GM19099 (cell line): Measurements from ENCODE around the gene CSHL1.
A peak's percentile ranks its signal among the peaks of the same experiment; 100 is the strongest.
"Not testable (repeated sequence)": the region's sequence is repeated elsewhere in the genome, so short reads cannot be mapped to it uniquely, and the experiment has no call there.

Source experiments
- POLR2A ChIP-seq: IDR thresholded peaks from 3 replicates; pipeline ENCODE4 v1.6.1; 2011; ENCODE audit warnings: low read depth; ENCODE audit not compliant: insufficient read length; ENCODE audit errors: extremely low read depth

The CSHL1 gene

GRCh38 chr17:63931981-63932561 is 21.0 kb upstream of the CSHL1 start, which contains the start of gene CD79B:
Gene CD79B, minus strand, starts transcription at chr17:63932331. Its CDS starts 70 bp downstream, at chr17:63932261.
- TF ChIP-seq POLR2A = peak; percentile 94

GRCh38 chr17:63930951-63931575 is 20.0 kb upstream of the CSHL1 start:
- TF ChIP-seq POLR2A = peak; percentile 24

GRCh38 chr17:63929860-63930766 is 19.1 kb upstream of the CSHL1 start:
- TF ChIP-seq POLR2A = no peak

DNA sequence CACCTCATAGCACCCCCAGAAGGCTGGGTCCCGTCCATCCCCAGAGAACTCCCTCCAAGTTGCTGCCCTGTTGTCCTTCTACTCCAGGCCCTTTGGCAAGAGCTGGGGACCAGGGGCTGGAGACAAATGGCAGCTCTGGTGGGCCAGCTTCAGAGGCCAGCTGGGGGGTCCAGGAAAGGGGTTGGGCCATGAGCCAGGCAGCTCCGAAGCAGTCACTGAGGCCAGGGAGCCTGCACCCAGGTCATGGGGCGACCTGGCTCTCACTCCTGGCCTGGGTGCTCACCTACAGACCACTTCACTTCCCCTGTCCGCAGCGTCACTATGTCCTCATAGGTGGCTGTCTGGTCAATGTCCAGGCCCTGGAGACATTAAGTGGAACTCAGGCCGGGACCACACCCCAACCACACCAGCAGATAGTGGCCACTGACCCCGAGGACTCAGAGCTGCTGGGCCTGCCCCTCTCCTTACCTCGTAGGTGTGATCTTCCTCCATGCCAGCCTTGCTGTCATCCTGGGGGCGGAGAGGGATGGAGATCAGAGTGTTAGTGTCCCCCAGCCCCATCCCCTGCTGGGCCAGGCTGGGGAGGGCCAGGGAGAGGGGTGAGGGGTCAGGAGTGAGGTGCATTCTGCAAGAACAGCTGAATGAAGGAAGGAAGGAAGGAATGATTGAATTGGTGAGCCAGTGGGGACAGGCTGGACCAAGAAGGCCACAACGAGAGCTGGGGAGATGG is 18.1 kb upstream of the CSHL1 start:
- TF ChIP-seq POLR2A = no peak

DNA sequence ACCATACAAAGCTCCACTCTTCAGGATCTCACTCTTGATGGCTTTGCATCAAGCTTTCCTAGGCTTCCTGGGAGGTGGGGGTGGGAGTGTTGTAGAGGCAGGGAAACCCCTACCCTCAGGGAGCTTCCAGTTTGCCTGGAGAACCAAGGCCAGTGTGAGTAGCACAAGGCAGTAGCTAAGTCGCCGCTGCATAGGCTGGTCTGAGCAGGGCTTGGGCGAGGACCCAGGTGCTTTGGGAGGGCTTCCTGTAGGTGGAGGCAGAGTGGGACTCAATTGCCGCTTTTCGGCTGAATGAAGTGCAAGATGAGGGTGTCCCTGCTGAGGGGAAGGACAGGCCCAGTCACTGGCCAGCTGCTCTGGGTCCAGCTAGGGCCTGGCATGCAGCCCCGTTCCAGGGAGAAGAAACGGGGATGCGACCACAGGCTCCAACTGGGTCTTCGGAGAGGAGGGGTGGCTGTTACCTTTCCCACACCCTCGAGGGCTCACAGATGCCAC is 17.2 kb upstream of the CSHL1 start:
- no peak for TF ChIP-seq POLR2A

DNA sequence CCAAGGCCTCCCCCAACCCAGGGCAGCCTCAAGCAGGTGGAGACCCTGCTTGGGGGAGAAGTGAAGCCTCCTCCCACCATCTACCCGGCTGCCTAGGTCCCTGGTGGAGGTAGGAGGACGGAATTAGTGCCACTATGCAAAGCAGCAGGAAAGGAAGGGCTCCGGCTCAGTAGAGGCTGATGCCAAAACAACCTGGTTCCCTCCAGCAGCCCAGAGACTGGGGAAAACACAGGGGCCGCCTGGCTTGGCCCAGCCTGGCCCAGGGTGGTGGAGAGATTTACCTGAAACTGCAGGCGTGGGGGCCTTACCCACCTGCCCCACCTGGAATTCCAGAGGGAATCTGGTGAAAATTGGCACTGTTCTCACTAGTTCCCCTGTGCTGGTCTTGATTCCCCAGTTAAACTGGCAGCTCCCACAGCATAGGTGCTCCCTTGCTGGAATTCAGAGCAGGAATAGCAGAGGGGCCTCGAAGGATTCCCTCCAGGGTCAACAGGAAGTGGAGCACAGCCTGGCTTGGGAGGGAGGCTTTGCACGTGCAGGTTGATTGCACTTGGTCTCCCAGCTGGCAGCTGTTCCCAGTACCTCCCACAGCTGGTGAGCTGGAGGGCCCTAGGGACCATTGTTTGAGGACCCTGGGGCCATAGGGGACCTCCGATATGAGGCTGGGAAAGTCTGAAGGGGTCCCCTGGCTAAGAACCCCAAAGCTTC is 16.6 kb upstream of the CSHL1 start:
- no peak for TF ChIP-seq POLR2A

DNA sequence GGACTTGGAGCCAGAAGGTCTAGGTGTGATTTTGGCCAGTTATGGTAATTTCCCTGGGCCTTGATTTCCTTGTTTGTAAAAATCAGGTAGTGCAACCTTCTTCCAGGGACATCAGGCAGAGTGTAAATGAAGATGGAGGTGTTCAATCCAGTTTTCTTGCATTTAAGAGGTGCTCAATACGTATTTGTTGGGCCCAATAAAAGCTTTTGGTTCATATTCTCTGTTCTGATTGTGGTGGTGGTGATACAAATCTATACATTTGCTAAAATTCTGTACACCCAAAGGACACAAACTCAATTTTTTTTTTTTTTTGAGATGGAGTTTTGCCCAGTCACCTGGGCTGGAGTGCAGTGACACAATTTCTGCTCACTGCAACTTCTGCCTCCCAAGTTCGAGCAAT is 15.1 kb upstream of the CSHL1 start:
- no peak for TF ChIP-seq POLR2A

DNA sequence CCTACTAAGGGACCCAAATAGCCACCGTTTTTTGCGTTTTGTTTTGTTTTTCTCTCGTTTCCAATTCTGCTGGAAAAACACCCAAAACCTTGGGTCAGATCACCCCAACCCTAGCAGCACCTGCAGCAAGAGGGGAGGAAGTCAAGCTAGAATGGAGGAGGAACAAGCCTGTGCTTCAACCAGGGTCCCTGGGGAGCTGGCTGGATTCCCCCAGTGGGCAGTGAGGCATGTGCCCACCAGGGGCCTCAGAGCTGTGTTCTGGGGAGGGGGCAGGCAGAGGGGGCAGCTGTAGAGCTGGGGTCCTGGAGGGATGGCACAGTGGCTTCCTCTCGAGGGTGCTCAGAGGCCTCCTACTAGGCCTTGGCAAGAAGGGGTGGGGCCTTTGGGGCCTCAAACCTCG is 14.6 kb upstream of the CSHL1 start:
- TF ChIP-seq POLR2A = peak; percentile 27

DNA sequence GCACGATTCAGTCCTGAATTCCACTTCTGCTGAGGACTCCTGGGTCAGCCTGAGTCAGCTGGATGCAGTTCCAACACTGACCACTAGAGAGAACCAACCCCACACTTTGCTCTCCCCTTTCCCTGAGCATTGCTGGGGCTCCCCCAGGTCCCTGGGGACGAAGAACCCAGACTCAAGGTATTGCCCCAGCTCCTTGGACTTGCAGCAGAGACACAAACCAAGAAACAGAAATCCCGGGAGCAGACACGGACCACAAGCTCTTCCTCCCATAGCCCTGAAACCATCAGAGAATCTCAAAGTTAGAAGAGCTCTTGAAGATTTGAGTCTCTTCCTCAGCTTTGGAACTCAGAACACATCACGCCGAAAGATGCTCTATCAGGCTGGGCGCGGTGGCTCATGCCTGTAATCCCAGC is 8.3 kb upstream of the CSHL1 start:
- TF ChIP-seq POLR2A = no peak

GRCh38 chr17:63918789-63919305 is 7.8 kb upstream of the CSHL1 start, which contains the start of gene GH1:
Gene GH1, minus strand, starts transcription at chr17:63918839. Its CDS starts 63 bp downstream, at chr17:63918776.
- not testable (repeated sequence) for TF ChIP-seq POLR2A

DNA sequence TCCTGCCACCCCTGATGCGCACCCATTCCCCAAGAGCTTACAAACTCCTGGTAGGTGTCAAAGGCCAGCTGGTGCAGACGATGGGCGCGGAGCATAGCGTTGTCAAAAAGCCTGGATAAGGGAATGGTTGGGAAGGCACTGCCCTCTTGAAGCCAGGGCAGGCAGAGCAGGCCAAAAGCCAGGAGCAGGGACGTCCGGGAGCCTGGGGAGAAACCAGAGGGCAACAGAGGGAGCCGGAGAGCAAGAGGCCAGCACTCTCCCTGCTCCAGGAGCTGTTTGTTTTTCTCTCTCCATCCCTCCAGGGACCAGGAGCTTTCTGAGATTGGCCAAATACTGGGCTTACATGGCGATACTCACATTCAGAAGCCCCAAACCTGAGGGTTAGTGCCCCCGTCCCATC is 7.2 kb upstream of the CSHL1 start:
- no peak for TF ChIP-seq POLR2A

DNA sequence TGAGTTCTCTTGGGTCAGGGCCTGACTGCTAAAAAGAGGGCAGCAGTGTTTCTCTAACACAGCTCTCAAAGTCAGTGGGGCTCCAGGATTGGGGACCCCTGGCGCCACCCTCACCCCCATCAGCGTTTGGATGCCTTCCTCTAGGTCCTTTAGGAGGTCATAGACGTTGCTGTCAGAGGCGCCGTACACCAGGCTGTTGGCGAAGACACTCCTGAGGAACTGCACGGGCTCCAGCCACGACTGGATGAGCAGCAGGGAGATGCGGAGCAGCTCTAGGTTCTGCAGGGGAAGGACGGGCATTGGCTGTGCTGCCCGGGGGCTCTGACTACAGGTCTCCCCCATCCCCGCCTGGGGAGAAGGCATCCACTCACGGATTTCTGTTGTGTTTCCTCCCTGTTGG is 6.6 kb upstream of the CSHL1 start:
- TF ChIP-seq POLR2A = no peak

DNA sequence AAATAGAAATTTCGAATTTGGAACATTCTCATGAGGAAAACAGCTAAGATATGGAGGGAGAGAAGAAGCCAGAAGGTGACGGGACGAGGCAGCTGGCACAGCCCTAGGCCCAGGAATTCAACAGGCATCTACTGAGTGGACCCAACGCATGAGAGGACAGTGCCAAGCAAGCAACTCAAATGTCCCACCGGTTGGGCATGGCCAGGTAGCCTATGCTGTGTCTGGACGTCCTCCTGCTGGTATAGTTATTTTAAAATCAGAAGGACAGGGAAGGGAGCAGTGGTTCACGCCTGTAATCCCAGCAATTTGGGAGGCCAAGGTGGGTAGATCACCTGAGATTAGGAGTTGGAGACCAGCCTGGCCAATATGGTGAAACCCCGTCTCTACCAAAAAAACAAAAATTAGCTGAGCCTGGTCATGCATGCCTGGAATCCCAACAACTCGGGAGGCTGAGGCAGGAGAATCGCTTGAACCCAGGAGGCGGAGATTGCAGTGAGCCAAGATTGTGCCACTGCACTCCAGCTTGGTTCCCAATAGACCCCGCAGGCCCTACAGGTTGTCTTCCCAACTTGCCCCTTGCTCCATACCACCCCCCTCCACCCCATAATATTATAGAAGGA is 5.6 kb upstream of the CSHL1 start:
- TF ChIP-seq POLR2A = no peak

DNA sequence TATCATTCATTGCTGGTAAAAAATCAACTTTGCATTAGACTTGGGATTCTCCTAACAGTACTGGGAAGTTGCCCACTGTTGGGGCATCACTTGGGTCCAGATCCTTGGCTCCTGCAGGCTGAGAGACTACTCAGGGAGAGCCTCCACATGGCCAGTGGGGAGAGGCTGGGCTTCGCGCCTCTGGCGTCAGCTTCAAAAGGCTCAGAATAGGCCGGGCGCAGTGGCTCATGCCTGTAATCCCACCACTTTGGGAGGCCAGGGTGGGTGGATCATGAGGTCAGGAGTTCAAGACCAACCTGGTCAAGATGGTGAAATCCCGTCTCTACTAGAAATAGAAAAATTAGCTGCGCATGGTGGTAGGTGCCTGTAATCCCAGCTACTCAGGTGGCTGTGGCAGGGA is 3.4 kb upstream of the CSHL1 start:
- TF ChIP-seq POLR2A = no peak

DNA sequence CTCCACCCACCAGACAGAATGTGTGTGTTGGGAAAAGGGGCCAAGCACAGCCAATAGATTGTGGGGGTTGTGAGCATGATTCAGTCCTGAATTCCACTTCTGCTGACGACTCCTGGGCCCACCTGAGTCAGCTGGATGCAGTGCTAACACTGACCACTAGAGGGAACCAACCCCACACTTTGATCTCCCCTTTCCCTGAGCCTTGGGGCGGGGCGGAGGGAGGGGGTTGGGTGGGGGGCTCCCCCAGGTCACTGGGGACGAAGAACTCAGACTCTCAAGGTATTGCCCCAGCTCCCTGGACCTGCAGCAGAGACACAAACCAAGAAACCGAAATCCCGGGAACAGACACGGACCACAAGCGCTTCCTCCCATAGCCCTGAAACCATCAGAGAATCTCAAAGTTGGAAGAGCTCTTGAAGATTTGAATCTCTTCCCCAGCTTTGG is 621 bp upstream of the CSHL1 start:
- no peak for TF ChIP-seq POLR2A
